Sigmoid colon (tissue), 4 donors: Measurements from ENCODE around the gene UBE2E1.

Source experiments
- EP300 ChIP-seq, 4 donors: sonication (generic); formaldehyde crosslinking; IDR thresholded peaks; one replicate each; pipeline ENCODE4 v1.6.1; 2017; ENCODE audit warnings: antibody characterized with exemption in 4 of 4
- TF ChIP-seq, protein P1 (sequence below), 4 experiments: fragments of 450-650 bp in 3 of 4; fragments of 200-600 bp in 1 of 4; IDR thresholded peaks; one replicate each; pipeline ENCODE4 v1.5.1; 2016 to 2019; ENCODE audit warnings: antibody characterized with exemption in 4 of 4, mild to moderate bottlenecking in 3 of 4, moderate library complexity in 2 of 4

DNA sequence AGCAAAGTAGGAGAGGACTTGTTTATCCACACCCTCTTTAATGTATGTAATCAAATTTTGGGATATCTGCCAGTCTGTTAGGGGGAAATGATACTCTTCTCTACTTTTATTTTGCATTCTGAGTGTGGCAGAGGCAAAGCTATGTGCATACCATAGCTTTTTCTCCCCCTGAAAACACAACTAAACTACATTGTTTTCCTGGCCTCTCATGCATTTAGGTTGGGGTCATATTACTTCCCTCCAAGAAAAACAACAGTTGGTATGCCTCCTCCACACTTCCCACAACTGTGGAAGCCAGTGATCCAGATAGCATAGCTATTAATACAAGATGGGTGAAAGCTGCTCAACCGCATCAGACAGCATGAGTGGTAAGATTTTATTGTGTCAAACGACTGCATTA, 118.0 kb downstream of the UBE2E1 start:
- TF ChIP-seq, protein P1, sequence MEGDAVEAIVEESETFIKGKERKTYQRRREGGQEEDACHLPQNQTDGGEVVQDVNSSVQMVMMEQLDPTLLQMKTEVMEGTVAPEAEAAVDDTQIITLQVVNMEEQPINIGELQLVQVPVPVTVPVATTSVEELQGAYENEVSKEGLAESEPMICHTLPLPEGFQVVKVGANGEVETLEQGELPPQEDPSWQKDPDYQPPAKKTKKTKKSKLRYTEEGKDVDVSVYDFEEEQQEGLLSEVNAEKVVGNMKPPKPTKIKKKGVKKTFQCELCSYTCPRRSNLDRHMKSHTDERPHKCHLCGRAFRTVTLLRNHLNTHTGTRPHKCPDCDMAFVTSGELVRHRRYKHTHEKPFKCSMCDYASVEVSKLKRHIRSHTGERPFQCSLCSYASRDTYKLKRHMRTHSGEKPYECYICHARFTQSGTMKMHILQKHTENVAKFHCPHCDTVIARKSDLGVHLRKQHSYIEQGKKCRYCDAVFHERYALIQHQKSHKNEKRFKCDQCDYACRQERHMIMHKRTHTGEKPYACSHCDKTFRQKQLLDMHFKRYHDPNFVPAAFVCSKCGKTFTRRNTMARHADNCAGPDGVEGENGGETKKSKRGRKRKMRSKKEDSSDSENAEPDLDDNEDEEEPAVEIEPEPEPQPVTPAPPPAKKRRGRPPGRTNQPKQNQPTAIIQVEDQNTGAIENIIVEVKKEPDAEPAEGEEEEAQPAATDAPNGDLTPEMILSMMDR (IDR thresholded peaks at IDR 0.05): no peak
- no peak for TF ChIP-seq EP300 (IDR thresholded peaks at IDR 0.05)
